GM18858 (cell line): ENCODE results near the gene ZNFX1.
"Not testable (repeated sequence)": the region's sequence is repeated elsewhere in the genome, so short reads cannot be mapped to it uniquely, and the experiment has no call there.

ENCODE experiments used
- ATAC-seq: cut with Tn5 transposase; IDR thresholded peaks from one replicate; pipeline ENCODE4 v1.9.1; 2021; ENCODE audit not compliant: unreplicated experiment

ZNFX1 gene

GRCh38 chr20:49252556-49253350 lies 25.1 kb downstream of the ZNFX1 start:
- no peak for ATAC-seq

DNA sequence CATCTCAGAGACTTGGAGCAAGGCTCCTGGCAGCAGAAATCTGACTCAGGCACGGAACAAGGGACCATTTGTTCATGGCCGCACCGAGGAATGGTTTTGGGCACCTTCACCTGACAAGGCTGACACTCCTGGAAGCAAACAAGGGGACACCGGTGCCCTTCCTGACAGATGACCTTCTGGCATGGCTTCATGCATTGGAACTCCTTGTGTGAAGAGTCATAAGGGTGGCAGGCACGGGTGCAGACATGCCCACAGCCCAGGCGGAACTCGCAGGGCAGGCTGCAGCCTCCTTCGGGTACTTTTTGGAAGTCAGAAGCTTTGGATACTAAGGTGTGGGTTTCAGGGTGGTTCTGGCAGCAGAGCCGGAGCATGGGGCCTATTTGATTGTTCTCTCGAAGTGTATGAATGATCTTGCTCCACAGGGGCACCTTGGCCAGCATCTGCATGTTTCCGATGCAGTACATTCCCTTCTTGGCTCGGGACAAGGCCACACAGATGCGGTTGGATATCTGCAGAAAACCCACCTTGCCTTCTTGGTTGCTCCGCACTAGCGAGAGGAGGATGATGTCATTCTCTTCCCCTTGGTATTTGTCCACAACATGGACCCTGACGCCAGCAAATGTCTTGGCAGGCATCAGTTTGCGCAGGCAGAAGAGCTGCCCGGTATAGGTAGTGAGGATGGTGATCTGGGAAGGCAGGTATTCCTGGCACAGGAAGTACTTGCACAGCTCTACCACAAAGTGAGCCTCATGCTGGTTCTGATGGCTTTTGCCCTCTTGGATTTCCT lies 28.8 kb downstream of the ZNFX1 start:
- ATAC-seq: no peak

DNA sequence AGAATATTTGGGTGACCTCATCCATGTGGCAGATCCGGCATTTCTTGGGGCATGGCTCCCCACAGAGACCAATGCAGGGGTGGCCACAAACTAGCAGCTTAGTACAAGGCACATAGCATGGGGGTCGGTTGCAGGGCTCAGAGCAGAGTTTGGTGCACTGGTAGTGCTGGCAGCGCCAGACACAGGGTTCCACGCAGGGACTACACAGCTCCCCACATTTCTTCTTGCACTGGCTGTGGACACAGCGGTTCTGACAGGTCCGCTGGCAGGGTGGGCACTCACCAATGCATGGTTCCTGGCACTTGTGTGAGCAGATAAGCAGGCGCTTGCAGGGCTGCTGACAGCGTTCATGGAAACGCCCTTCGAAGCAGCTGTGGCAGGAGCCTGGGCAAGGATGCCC lies 29.6 kb downstream of the ZNFX1 start:
- ATAC-seq: no peak

DNA sequence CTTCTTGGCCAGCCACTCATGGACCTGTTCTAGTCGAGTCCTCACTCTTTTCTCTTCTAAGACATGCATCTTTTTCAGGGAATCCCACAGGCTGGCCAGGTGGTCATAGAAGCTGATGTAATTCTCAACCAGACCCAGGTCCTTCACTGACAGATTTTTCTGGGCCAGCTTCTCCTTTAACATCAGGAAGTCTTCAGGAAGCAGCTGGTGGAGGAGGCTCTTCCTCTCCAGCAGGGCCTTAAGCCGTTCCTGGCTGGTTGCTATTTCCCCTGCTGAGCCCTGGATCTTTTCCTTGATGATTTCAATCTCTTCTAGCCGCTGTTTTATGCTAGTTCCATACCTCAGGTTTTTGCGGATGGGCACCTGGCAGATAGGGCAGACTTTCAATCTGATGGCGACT lies 30.1 kb downstream of the ZNFX1 start:
- no peak for ATAC-seq

- ATAC-seq: no peak
Measured at GRCh38 chr20:49247169-49247723, 30.6 kb downstream of the ZNFX1 start.

DNA sequence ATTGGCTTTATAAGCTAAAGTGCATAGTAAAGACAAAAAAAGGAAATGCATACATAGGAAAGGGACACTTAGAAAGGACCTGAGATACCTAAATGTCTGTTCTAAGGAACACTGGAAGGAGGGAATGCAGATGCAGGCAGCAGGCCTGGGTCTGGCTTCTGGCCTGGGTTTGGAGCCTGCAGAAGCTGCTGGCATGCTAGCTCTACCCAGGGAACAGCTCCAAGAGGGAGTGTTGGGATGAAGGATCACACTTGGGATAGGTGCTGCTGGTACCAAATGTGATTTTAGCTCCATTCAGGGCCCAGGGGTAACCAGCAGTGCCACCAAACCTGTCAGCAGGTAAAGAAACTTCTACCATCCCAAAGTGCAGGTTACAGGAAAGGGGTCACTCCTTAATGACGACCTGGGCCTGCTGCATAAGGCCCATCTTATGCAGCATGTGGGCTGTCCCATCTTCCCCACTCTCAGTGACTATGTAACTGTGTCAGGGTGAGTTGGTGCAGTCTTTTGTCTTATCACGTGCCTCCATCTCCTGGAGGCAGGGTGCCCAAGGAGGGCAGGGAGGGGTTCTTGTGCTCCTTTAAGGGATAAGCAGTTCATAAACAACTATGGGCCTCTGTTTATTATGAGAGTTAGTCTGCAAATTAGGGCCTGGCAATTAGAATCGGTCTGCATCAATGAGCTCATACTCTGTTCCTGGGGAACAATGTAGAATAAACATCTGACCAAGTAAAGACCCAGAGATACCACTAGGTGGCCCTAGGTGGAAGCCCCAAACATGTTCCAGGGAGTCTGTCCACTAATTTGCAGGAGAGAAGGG lies 31.7 kb downstream of the ZNFX1 start:
- ATAC-seq: no peak

DNA sequence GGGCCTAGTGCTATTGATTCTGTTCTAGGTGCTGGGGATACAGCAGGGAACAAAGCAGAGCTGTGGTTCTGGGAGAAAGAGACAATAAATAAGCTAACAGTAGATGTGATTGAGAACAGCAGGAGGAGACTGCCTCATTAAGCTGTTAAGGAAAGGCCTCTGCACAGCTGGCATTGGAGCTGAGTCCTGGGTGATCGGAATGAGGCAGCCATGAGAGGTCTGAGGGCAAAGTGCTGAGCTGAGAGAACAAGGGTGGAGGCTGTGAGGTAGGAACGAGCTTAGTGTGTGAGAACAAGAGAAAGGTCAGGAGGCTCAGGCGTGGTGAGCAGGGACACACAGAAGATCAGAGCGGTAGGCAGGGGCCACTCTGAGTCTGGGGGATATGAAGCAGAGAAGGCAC lies 40.3 kb downstream of the ZNFX1 start:
- ATAC-seq: no peak

DNA sequence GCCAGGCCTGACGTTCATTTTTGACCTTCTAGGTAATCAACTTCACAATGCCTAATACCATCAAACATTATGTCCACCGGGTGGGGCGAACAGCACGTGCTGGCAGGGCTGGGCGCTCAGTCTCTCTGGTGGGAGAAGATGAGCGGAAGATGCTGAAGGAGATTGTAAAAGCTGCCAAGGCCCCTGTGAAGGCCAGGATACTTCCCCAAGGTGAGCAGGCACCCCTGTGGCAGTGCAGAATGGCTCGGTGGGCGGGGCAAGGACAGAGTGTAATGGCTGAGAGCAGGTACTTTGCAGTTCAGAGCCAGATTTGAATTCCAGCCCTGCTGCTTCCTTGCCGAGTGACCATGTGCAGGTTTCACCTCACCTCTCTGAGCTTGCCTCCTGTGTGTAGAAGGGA lies 41.6 kb downstream of the ZNFX1 start:
- ATAC-seq: no peak

GRCh38 chr20:49234831-49235230 lies 43.0 kb downstream of the ZNFX1 start:
- ATAC-seq: no peak

DNA sequence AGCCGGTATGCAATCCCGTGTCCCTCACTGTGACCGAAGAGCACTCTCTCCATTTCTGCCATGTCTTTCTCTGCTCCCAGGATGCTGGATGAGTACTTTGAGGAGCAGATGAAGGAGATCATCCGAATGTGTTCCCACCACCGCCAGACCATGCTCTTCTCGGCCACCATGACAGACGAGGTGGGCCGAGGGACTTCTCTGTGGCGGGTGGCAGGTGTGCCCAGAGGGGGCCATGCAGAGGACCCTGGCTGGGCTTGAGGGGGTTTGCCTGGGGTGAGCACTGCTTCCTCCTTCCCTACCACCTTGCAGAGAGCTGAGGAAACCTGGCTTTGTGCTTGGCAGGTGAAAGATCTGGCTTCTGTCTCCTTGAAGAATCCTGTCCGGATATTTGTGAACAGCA lies 44.6 kb downstream of the ZNFX1 start:
- no peak for ATAC-seq

- ATAC-seq: no peak
Measured at GRCh38 chr20:49231471-49231870, 46.4 kb downstream of the ZNFX1 start.

DNA sequence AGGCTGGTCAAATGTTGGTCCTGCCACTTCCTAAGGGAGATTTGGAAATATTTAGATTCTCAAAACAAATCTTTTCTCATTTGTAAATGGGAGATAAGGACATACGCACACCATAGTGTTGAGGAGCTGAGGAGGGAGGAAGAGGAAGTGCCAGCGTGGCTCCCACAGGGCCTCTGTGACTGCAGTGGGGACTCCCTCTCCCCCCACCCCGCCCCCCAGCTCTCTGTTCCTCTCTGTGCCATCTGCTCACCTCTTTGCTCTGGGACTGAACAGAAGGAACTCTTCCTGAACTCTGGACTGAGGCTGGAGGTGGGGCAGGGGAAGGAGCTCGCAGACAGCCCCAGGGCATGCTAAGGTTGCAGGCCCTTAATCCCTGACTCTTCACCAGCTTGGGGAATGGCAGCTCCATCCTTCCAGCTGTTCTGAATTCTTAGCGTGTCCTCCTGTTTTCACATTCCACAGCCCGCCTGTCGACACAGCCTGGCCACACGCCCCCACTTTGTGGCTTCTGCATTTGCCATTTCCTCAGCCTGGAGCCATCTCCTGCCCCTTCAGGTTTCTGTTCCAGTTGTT lies 47.2 kb downstream of the ZNFX1 start:
- no peak for ATAC-seq

DNA sequence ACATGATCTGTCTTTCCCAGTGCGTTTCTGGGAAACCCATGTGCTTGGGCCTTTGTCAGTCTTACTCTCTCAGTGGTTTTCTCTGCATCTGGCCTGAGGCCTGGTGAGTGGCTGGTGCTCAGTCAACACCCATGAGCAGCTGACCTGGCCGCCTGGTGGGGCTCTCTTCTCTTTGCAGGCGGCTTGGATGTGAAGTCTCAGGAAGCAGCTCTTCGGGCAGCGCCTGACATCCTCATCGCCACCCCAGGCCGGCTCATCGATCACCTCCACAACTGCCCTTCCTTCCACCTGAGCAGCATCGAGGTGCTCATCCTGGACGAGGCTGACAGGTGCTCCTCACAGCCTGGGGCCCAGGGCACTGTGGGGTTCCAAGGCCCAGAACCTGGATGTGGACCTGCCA lies 47.8 kb downstream of the ZNFX1 start:
- no peak for ATAC-seq

GRCh38 chr20:49229381-49229780 lies 48.5 kb downstream of the ZNFX1 start:
- ATAC-seq: no peak

GRCh38 chr20:49228676-49229075 lies 49.2 kb downstream of the ZNFX1 start:
- ATAC-seq: no peak

DNA sequence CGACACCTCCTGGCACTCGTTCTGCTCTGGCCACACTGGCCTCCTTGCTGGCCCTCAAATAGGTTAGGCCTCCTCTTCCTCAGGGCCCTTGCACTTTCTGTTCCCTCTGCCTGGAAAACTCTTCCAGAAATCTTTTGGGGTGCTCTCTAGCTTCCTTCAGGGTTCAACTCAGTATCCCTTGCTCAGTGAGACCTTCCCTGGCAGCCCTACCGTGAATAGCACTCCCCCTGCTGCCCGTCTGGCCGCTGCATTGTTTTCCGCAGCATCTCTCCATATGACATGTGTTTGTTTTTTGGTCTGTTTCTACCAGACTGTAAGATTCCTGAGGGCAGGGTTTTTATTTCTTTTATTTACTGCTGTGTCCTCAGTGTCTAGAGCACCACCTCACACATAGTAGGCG lies 52.0 kb downstream of the ZNFX1 start:
- ATAC-seq: no peak

DNA sequence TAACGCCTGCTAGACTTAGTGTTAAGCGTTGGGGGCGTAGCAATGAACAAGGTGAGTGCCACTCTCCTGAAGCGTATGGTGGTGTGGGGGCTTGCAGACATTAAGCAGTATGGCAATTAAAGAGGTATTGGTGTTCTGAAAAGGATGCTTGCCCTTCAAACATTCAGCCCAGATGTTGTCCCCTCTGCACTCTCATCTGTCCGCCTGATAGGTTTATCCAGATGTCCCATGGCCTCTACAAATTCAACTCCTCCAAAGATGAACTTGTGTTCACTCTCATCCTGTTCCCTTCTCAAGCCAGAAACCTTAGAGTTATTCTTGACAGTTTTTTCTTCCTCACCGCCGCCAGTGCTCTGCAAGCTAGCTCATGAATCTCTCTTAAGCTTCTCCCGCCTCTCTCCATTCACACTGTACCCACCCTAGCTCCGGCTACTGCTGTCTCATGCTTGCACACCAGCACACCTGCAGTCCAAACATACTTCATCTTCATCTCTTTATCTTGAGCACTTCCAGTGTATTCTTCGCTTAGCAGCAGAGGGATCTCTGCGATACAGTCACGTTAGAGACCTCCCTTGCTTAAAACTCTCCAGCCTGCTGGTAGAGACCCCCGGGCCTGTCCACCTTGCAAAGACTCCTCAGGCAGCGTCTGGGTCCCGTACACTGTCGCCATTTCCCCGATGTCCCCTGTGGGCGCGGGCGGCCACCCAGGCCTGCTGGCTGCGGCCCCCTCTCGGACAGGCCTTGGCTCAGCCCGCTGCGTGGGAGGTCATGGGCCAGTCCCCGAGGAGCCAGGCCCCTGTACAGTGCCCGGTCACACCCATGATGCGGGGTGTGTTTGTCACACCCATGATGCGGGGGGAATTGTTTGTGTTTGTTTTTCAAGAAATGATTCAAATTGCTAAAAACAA lies 57.7 kb downstream of the ZNFX1 start:
- ATAC-seq: no peak

DNA sequence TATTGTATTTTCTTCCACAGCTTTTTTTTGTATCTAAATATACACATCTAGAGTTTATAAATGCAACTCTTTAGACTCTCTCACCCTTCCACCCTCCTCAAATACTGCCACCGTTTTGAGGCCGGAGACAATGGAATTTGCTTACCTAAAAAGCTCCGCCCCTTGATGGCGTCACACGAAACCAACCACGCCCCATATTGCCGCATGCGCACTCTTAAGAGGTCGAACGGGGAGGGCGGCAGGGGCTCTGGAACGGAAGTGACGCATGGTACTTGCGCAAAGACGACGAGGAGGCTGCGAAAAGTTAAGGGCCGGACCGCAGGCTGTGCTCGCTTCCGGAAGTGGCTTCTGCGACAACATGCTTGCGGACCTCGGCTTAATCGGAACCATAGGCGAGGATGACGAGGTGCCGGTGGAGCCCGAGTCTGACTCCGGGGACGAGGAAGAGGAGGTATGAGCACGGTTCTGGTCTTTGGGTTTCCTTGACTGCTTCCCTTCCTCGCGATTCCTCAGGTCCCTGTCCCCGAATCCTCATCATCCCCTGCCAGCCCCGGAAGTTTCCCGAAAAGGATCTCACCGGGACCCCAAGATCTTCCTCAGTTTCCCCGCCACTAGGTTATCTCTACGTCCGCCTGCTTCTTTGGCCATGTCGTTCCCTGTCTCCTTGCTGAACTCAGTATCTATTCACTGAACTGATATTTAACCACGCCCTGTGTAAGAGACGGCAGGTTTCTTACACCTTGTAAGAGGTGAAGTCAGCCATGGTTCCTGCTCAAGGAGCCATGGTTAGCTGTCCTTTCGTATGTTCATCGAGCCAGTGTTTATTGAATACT lies 58.5 kb downstream of the ZNFX1 start, which contains the start of gene DDX27:
DDX27 (plus strand) TSS at position 326 of the 833 bp plus-strand sequence; CDS start at position 359, 33 bp downstream.
- peak; percentile 79 for ATAC-seq

GRCh38 chr20:49218739-49219090 lies 59.1 kb downstream of the ZNFX1 start:
- not testable (repeated sequence) for ATAC-seq
